Suprapubic skin (tissue), 4 donors: ENCODE results near the gene STIM2. TPM values are rescaled to one million over a fixed set of nuclear protein-coding genes. Genes with fewer than 3 reads are reported as not detected.
"Not testable (repeated sequence)": the region's sequence is repeated elsewhere in the genome, so short reads cannot be mapped to it uniquely, and the experiment has no call there.

ENCODE experiments used
- DNase-seq, 2 donors: peaks; one replicate each; pipeline ENCODE4 v3.0.0-alpha.2; 2019; ENCODE audit warnings: low spot score in 2 of 2
- H3K27ac ChIP-seq: fragments of 200-600 bp; sonication (generic); one replicate; pipeline ENCODE4 v1.5.1; 2019
- H3K27me3 ChIP-seq: fragments of 200-600 bp; sonication (generic); one replicate; pipeline ENCODE4 v1.5.1; 2019
- H3K36me3 ChIP-seq: fragments of 200-600 bp; sonication (generic); one replicate; pipeline ENCODE4 v1.5.1; 2019
- H3K4me1 ChIP-seq: fragments of 200-600 bp; sonication (generic); one replicate; pipeline ENCODE4 v1.5.1; 2019
- H3K4me3 ChIP-seq: fragments of 200-600 bp; sonication (generic); one replicate; pipeline ENCODE4 v1.5.1; 2019; ENCODE audit warnings: mild to moderate bottlenecking
- H3K9me3 ChIP-seq: fragments of 200-600 bp; sonication (generic); one replicate; pipeline ENCODE4 v1.5.1; 2019
- EP300 ChIP-seq: sonication (generic); formaldehyde crosslinking; IDR thresholded peaks from one replicate; pipeline ENCODE4 v1.6.1; 2017; ENCODE audit warnings: antibody characterized with exemption
- POLR2A ChIP-seq, 2 donors: fragments of 450-650 bp; IDR thresholded peaks; one replicate each; pipeline ENCODE4 v1.6.1; 2017; ENCODE audit warnings: antibody characterized with exemption in 2 of 2, mild to moderate bottlenecking in 2 of 2, moderate library complexity in 2 of 2
- POLR2AphosphoS5 ChIP-seq, 3 donors: sonication (generic); formaldehyde crosslinking; IDR thresholded peaks; one replicate each; pipeline ENCODE4 v1.6.1; 2017; ENCODE audit warnings: antibody characterized with exemption in 3 of 3
- WGBS: methylation state at CpG from one replicate; pipeline ENCODE4 v1.1.5; 2018; 5-methylcytosine and 5-hydroxymethylcytosine counted together
- total RNA-seq, 4 donors: library from RNA; depleted of rRNA; stranded (reverse); fragments of >200 nt; gene quantifications; one replicate each; pipeline ENCODE4 v1.1.0, GENCODE V29; 2016
- TF ChIP-seq, protein P1 (sequence below), 2 donors: fragments of 200-600 bp in 1 of 2; fragments of 450-650 bp in 1 of 2; sonication (generic) in 1 of 2; IDR thresholded peaks; one replicate each; pipeline ENCODE4 v1.5.1; 2016 to 2019; ENCODE audit warnings: antibody characterized with exemption in 2 of 2, mild to moderate bottlenecking in 1 of 2, moderate library complexity in 1 of 2

The STIM2 gene
- 10 to 100 TPM; 20.2 to 37.3 (median 27.5) TPM for total RNA-seq

DNA sequence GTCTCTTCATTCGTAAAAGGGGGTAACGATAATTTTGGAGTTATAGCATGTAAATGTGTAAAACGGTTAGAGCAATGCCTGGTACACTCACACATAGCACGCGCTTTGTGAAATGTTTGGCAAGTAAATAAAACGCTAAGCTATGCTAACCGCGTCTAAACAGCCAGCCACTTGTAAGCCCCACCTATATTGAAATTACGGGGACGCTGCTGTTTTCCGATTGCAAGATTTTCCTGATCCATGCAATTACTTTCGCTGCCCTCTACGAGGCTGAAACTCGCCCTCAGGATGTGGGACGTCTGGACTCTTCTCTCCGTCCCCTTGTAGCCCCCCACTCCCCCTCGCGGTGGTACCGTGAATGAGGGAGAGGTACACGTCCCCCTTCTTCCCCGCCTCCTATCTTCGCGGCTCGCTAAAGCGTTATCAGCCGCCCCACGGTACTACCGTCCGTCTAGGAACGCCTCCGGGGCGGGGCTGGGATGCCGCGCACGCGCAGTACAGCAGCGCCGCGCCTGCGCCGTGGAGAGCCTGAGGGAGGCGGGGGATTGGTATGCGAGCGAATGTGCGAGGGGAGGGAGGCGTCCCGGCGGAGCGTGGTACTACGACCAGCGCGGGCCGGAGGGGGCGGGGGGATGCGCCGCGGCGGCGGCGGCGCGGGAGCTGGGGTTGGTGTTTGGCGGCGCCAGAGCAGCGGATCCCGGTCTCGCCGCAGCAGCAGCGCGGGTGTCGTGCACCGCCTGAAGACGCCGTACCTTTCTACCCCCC is at the start of gene STIM2:
TSS of gene STIM2 (plus strand) at position 685 of the 765 bp plus-strand sequence.
- Histone ChIP-seq H3K36me3 (no peaks in the 10 kb centered on the region), H3K4me1 (peaks cover 59% of the 10 kb centered on the region), H3K27me3 (no peaks in the 10 kb centered on the region), H3K4me3 (peak within 1 kb of the TSS; percentile 98), H3K27ac (peak within 1 kb of the TSS; percentile 98), H3K9me3 (no peaks in the 10 kb centered on the region)
- TF ChIP-seq POLR2A (IDR thresholded peaks at IDR 0.05) (peak in 1 of 2 donors; percentile 79), EP300 (no peak), POLR2AphosphoS5 (IDR thresholded peaks at IDR 0.05) (peak in 1 of 3 donors; percentile 55)
- TF ChIP-seq, protein P1, sequence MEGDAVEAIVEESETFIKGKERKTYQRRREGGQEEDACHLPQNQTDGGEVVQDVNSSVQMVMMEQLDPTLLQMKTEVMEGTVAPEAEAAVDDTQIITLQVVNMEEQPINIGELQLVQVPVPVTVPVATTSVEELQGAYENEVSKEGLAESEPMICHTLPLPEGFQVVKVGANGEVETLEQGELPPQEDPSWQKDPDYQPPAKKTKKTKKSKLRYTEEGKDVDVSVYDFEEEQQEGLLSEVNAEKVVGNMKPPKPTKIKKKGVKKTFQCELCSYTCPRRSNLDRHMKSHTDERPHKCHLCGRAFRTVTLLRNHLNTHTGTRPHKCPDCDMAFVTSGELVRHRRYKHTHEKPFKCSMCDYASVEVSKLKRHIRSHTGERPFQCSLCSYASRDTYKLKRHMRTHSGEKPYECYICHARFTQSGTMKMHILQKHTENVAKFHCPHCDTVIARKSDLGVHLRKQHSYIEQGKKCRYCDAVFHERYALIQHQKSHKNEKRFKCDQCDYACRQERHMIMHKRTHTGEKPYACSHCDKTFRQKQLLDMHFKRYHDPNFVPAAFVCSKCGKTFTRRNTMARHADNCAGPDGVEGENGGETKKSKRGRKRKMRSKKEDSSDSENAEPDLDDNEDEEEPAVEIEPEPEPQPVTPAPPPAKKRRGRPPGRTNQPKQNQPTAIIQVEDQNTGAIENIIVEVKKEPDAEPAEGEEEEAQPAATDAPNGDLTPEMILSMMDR (IDR thresholded peaks at IDR 0.05): peak; percentile 26 to 41
- peak; percentile 96 to 97 for DNase-seq
- under 1% methylated on average over 43 of the region's 74 CpGs for WGBS

DNA sequence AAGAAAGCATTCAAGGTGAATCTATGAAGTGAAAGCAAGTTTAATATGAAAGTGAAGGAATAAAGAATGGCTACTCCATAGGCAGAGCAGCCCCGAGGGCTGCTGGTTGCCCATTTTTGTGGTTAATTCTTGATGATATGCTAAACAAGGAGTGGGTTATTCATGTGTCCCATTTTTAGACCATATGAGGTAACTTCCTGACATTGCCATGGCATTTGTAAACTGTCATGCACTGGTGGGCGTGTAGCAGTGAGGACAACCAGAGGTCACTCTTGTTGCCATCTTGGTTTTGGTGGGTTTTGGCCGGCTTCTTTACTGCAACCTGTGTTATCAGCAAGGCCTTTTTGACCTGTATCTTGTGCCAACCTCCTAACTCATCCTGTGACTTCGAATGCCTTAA is 49.1 kb upstream of the STIM2 start:
- not testable (repeated sequence) for H3K27ac ChIP-seq, H3K4me1 ChIP-seq, H3K9me3 ChIP-seq, DNase-seq, H3K36me3 ChIP-seq, H3K4me3 ChIP-seq, H3K27me3 ChIP-seq
- 81% methylated on average over 4 of the region's 4 CpGs for WGBS

DNA sequence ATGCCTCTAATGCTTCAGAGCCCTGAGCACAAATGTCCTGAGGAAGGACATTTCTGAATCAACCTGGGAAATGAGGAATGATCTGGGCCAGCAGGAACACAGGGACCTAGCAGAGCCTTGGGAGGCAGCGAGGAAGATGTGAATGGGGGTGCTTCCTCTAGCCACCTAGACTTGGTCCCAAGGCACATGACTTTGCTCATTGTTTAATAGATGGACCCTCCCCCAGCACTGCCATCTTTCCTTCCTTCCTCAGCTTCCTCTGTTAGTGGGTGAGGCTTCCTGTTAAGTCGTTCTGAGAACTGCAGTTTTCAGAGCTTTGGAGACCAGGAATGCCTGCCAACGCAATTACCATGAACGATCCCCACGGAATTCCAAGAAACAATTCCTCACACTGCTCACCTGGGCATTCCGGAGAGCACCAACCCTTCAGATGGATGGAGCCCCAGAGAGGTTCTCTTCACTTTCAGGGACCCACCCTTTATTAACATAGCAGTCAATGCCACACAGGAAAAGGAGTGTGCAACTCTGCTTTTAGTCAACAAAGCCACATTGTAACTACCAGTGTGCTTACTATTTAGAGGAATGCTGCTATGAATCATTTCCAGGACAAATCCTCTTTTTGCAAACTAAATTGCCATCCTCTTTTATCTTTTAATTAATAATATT is 48.5 kb upstream of the STIM2 start:
- DNase-seq: no peak
- TF ChIP-seq, protein P1 (IDR thresholded peaks at IDR 0.05): no peak
- TF ChIP-seq POLR2AphosphoS5 (IDR thresholded peaks at IDR 0.05): no peak
- TF ChIP-seq POLR2A (IDR thresholded peaks at IDR 0.05): no peak
- TF ChIP-seq EP300: no peak
- H3K4me3 ChIP-seq: no peak overlapping the region
- H3K4me1 ChIP-seq: no peaks in the 10 kb centered on the region
- no peaks in the 10 kb centered on the region for H3K27me3 ChIP-seq
- no peaks in the 10 kb centered on the region for H3K36me3 ChIP-seq
- H3K9me3 ChIP-seq: no peaks in the 10 kb centered on the region
- WGBS: 58% methylated on average over 6 of the region's 6 CpGs
- H3K27ac ChIP-seq: no peak overlapping the region

DNA sequence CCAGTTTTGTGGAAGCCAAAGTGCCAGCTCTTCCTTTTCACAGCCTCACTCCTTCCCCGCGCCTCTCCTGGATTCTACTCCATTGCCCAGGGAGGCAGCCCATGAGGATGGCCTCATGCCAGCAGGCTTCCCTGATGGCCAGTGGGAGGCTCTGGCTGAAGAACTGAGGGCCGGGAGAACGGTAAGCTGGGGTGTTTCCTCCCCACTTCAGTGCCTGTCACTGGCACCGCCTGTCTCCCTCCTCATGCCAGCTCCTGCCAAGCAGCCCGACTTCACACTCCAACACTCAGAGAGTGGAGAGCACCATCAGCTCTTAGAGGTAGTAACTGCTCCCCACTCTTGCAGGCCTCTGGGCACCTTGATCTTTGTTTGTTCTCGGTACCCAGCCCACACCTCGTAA is 46.9 kb upstream of the STIM2 start:
- H3K9me3 ChIP-seq: no peaks in the 10 kb centered on the region
- WGBS: 78% methylated on average over 7 of the region's 8 CpGs
- TF ChIP-seq, protein P1 (IDR thresholded peaks at IDR 0.05): no peak
- TF ChIP-seq POLR2AphosphoS5 (IDR thresholded peaks at IDR 0.05) (no peak), POLR2A (IDR thresholded peaks at IDR 0.05) (no peak), EP300 (no peak)
- no peaks in the 10 kb centered on the region for H3K36me3 ChIP-seq
- no peak for DNase-seq
- H3K4me3 ChIP-seq: no peak overlapping the region
- H3K4me1 ChIP-seq: no peaks in the 10 kb centered on the region
- H3K27ac ChIP-seq: no peak overlapping the region
- H3K27me3 ChIP-seq: no peaks in the 10 kb centered on the region

DNA sequence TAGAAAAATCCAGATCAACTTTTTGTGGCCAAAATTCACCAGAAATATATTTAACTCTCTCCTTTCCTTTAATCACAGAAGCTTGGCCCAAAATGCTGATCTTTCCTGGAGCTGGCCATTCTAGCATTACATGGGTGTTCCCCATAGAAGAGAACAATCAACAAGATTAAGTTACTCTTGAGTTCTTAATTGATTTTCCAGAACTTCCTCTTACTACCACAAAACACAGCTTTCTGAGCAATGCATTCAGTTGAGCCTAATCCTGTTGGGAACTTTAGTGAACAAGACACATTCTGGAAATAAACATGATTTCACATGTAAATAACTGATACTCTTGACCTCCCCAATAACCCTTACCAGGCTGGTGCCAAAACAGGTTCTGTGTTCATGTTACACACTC is 45.4 kb upstream of the STIM2 start:
- no peak for DNase-seq
- Histone ChIP-seq H3K4me3 (no peak overlapping the region), H3K9me3 (no peaks in the 10 kb centered on the region), H3K36me3 (no peaks in the 10 kb centered on the region), H3K27ac (no peak overlapping the region), H3K4me1 (no peaks in the 10 kb centered on the region), H3K27me3 (no peaks in the 10 kb centered on the region)
- TF ChIP-seq POLR2AphosphoS5 (IDR thresholded peaks at IDR 0.05) (no peak), EP300 (no peak), POLR2A (IDR thresholded peaks at IDR 0.05) (no peak)
- TF ChIP-seq, protein P1 (IDR thresholded peaks at IDR 0.05): no peak
